Effector memory CD8-positive, alpha-beta T cell (primary cell): ENCODE data around the gene GXYLT2.

ENCODE experiments used
- ATAC-seq: fragments of 150-1000 bp; cut with Tn5 transposase; replicated peaks from 2 replicates; pipeline ENCODE4 v1.10.0; 2021; ENCODE audit warnings: mild to moderate bottlenecking, moderate library complexity
- DNase-seq, 3 experiments: peaks; one replicate each; pipeline ENCODE4 v3.0.0; 2021
- H3K27ac Mint-ChIP-seq, 2 donors: one replicate each; pipeline ENCODE4 v1.8.0; 2022; ENCODE audit warnings: mild to moderate bottlenecking in 2 of 2, mixed read lengths in 2 of 2, moderate library complexity in 2 of 2
- H3K27me3 Mint-ChIP-seq, 2 donors: one replicate each; pipeline ENCODE4 v1.8.0; 2022; ENCODE audit warnings: mixed read lengths in 2 of 2
- H3K36me3 Mint-ChIP-seq: one replicate; pipeline ENCODE4 v1.8.0; 2022; ENCODE audit warnings: mild to moderate bottlenecking, moderate library complexity, mixed read lengths; ENCODE audit not compliant: insufficient read depth
- H3K4me1 Mint-ChIP-seq, 2 donors: one replicate each; pipeline ENCODE4 v1.8.0; 2022; ENCODE audit warnings: low read depth in 2 of 2, mixed read lengths in 2 of 2
- H3K4me3 Mint-ChIP-seq, 2 donors: one replicate each; pipeline ENCODE4 v1.8.0; 2022; ENCODE audit warnings: mild to moderate bottlenecking in 2 of 2, mixed read lengths in 2 of 2, moderate library complexity in 2 of 2
- H3K9me3 Mint-ChIP-seq, 2 donors: one replicate each; pipeline ENCODE4 v1.8.0; 2022; ENCODE audit warnings: mixed read lengths in 2 of 2

GXYLT2 gene

GRCh38 chr3:72976281-72976741 is 88.5 kb downstream of the GXYLT2 start:
- DNase-seq: no peak
- Mint-ChIP-seq H3K4me3 (no peak overlapping the region), H3K36me3 (no peaks in the 10 kb centered on the region), H3K4me1 (peaks cover 0 to 3% of the 10 kb centered on the region in 2 donors), H3K27ac (no peak overlapping the region), H3K9me3 (no peaks in the 10 kb centered on the region), H3K27me3 (peaks cover 14% of the 10 kb centered on the region in 2 donors)
- no peak for ATAC-seq

GRCh38 chr3:72977060-72977808 is 89.4 kb downstream of the GXYLT2 start:
- H3K27ac Mint-ChIP-seq: peak overlapping the region in 1 of 2 donors; percentile 54
- DNase-seq (no peak), ATAC-seq (peak; percentile 59)
- H3K9me3 Mint-ChIP-seq: no peaks in the 10 kb centered on the region
- no peaks in the 10 kb centered on the region for H3K36me3 Mint-ChIP-seq
- H3K4me3 Mint-ChIP-seq: no peak overlapping the region
- peaks cover 0 to 3% of the 10 kb centered on the region in 2 donors for H3K4me1 Mint-ChIP-seq
- H3K27me3 Mint-ChIP-seq: peaks cover 16 to 17% of the 10 kb centered on the region in 2 donors

GRCh38 chr3:72982609-72983366 is 94.9 kb downstream of the GXYLT2 start:
- DNase-seq: no peak
- Mint-ChIP-seq H3K9me3 (no peaks in the 10 kb centered on the region), H3K36me3 (no peaks in the 10 kb centered on the region), H3K27ac (no peak overlapping the region), H3K4me1 (no peaks in the 10 kb centered on the region), H3K27me3 (peaks cover 28 to 35% of the 10 kb centered on the region in 2 donors), H3K4me3 (no peak overlapping the region)
- ATAC-seq: no peak

GRCh38 chr3:72985576-72985975 is 97.7 kb downstream of the GXYLT2 start:
- ATAC-seq (no peak), DNase-seq (no peak)
- Mint-ChIP-seq H3K27ac (no peak overlapping the region), H3K27me3 (peaks cover 20 to 21% of the 10 kb centered on the region in 2 donors), H3K36me3 (no peaks in the 10 kb centered on the region), H3K4me3 (no peak overlapping the region), H3K4me1 (no peaks in the 10 kb centered on the region), H3K9me3 (no peaks in the 10 kb centered on the region)

- H3K4me3 Mint-ChIP-seq: no peak overlapping the region
- ATAC-seq: no peak
Observed at GRCh38 chr3:72990701-72991395, 103.0 kb downstream of the GXYLT2 start.

GRCh38 chr3:72991522-72991921 is 103.7 kb downstream of the GXYLT2 start:
- no peak overlapping the region for H3K4me3 Mint-ChIP-seq
- peaks cover 2% of the 10 kb centered on the region for H3K36me3 Mint-ChIP-seq
- DNase-seq (no peak), ATAC-seq (no peak)
- H3K27ac Mint-ChIP-seq: no peak overlapping the region
- no peaks in the 10 kb centered on the region for H3K27me3 Mint-ChIP-seq
- H3K4me1 Mint-ChIP-seq: no peaks in the 10 kb centered on the region
- no peaks in the 10 kb centered on the region for H3K9me3 Mint-ChIP-seq

More at GRCh38 chr3:72990701-72991395, 103.0 kb downstream of the GXYLT2 start:
- Mint-ChIP-seq H3K27me3 (no peaks in the 10 kb centered on the region), H3K36me3 (peaks cover 2% of the 10 kb centered on the region), H3K27ac (no peak overlapping the region), H3K9me3 (no peaks in the 10 kb centered on the region), H3K4me1 (no peaks in the 10 kb centered on the region)
- no peak for DNase-seq

GRCh38 chr3:72993391-72993790 is 105.5 kb downstream of the GXYLT2 start:
- Mint-ChIP-seq H3K27me3 (no peaks in the 10 kb centered on the region), H3K36me3 (peaks cover 9% of the 10 kb centered on the region), H3K9me3 (no peaks in the 10 kb centered on the region), H3K4me3 (no peak overlapping the region), H3K4me1 (peaks cover 5 to 9% of the 10 kb centered on the region in 2 donors), H3K27ac (no peak overlapping the region)
- DNase-seq: no peak
- ATAC-seq: no peak

- no peak for ATAC-seq
- Mint-ChIP-seq H3K27me3 (no peaks in the 10 kb centered on the region), H3K27ac (no peak overlapping the region), H3K36me3 (peaks cover 26% of the 10 kb centered on the region), H3K4me3 (no peak overlapping the region), H3K9me3 (no peaks in the 10 kb centered on the region), H3K4me1 (peaks cover 20 to 26% of the 10 kb centered on the region in 2 donors)
- no peak for DNase-seq
Observed at GRCh38 chr3:72995337-72995736, 107.5 kb downstream of the GXYLT2 start.

GRCh38 chr3:72996121-72996472 is 108.3 kb downstream of the GXYLT2 start:
- Mint-ChIP-seq H3K36me3 (peaks cover 33% of the 10 kb centered on the region), H3K4me1 (peaks cover 24 to 32% of the 10 kb centered on the region in 2 donors), H3K27me3 (no peaks in the 10 kb centered on the region), H3K27ac (peak overlapping the region; percentile 32 to 85), H3K4me3 (peak overlapping the region; percentile 82 to 87), H3K9me3 (no peaks in the 10 kb centered on the region)
- no peak for ATAC-seq
- no peak for DNase-seq

- ATAC-seq (peak; percentile 89), DNase-seq (peak; percentile 90 to 94 (median 93))
- Mint-ChIP-seq H3K36me3 (peaks cover 37% of the 10 kb centered on the region), H3K27me3 (no peaks in the 10 kb centered on the region), H3K27ac (peak within 1 kb of the TSS; percentile 32 to 85), H3K4me1 (peaks cover 29 to 36% of the 10 kb centered on the region in 2 donors), H3K4me3 (peak within 1 kb of the TSS; percentile 82 to 87), H3K9me3 (no peaks in the 10 kb centered on the region)
Observed at GRCh38 chr3:72996473-72997333, 108.9 kb downstream of the GXYLT2 start, which contains the start of gene PPP4R2. PPP4R2 (plus strand) TSS chr3:72996811; CDS start chr3:72997038, 227 bp downstream.

- H3K36me3 Mint-ChIP-seq: peaks cover 41% of the 10 kb centered on the region
- no peaks in the 10 kb centered on the region for H3K9me3 Mint-ChIP-seq
- H3K27ac Mint-ChIP-seq: peak overlapping the region; percentile 32 to 85
- H3K27me3 Mint-ChIP-seq: no peaks in the 10 kb centered on the region
- H3K4me3 Mint-ChIP-seq: peak overlapping the region; percentile 82 to 87
- H3K4me1 Mint-ChIP-seq: peaks cover 33 to 41% of the 10 kb centered on the region in 2 donors
- ATAC-seq (peak; percentile 25), DNase-seq (peak; percentile 26 to 40 (median 36))
Observed at GRCh38 chr3:72997421-72997961, 109.6 kb downstream of the GXYLT2 start.

- H3K27me3 Mint-ChIP-seq: no peaks in the 10 kb centered on the region
- H3K4me3 Mint-ChIP-seq: peak overlapping the region; percentile 71 to 87
- H3K36me3 Mint-ChIP-seq: peaks cover 50% of the 10 kb centered on the region
- no peaks in the 10 kb centered on the region for H3K9me3 Mint-ChIP-seq
- peak overlapping the region; percentile 32 to 70 for H3K27ac Mint-ChIP-seq
- H3K4me1 Mint-ChIP-seq: peaks cover 38 to 45% of the 10 kb centered on the region in 2 donors
- no peak for ATAC-seq
- no peak for DNase-seq
Observed at GRCh38 chr3:72998466-72998865, 110.6 kb downstream of the GXYLT2 start.
